Measurements from ENCODE around the gene PRKN.

DNA sequence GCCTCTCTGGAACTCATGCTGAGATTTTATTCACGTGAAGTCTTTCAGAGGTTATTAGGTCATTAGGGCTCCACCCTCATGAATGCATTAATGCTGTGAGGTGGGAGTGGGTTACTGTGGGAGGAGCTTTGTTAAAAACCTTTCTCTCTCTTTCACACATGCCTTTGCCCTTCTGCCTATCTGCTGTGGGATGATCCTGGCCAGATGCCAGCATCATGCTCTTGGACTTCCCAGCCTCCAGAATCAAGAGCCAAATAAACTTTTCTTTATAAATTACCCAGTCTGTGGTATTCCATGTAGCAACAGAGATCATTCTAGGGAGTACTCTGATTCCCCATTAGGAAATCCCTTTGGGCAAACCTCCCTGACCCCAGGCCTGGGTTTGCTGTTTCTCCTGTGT, 1323.8 kb downstream of the PRKN start:
- TF ChIP-seq, protein P1, sequence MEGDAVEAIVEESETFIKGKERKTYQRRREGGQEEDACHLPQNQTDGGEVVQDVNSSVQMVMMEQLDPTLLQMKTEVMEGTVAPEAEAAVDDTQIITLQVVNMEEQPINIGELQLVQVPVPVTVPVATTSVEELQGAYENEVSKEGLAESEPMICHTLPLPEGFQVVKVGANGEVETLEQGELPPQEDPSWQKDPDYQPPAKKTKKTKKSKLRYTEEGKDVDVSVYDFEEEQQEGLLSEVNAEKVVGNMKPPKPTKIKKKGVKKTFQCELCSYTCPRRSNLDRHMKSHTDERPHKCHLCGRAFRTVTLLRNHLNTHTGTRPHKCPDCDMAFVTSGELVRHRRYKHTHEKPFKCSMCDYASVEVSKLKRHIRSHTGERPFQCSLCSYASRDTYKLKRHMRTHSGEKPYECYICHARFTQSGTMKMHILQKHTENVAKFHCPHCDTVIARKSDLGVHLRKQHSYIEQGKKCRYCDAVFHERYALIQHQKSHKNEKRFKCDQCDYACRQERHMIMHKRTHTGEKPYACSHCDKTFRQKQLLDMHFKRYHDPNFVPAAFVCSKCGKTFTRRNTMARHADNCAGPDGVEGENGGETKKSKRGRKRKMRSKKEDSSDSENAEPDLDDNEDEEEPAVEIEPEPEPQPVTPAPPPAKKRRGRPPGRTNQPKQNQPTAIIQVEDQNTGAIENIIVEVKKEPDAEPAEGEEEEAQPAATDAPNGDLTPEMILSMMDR (IDR thresholded peaks at IDR 0.05; ENCODE audit: extremely low read depth in 1 of 2, insufficient read depth in 1 of 2, low read depth in 1 of 2, low read length in 2 of 2): no peak
- TF ChIP-seq POLR2A (IDR thresholded peaks at IDR 0.05; ENCODE audit: low read depth, low read length): no peak
- no peak for TF ChIP-seq EZH2 (IDR thresholded peaks at IDR 0.05; ENCODE audit: borderline replicate concordance, low read depth, low read length, severe bottlenecking)

All from endothelial cell of umbilical vein (primary cell).